Activated naive CD4-positive, alpha-beta T cell treated with anti-CD3 and anti-CD28 coated beads for 36 hours (primary cell): Measurements from ENCODE around the gene NUTM2B. TPM values are rescaled to one million over a fixed set of nuclear protein-coding genes. Genes with fewer than 3 reads are reported as not detected.
A peak's percentile ranks its signal among the peaks of the same experiment; 100 is the strongest.
"Not testable (repeated sequence)": the region's sequence is repeated elsewhere in the genome, so short reads cannot be mapped to it uniquely, and the experiment has no call there.

Experiments used
- CTCF ChIA-PET: fragments of 350-600 bp; sonication (Branson Sonifier 250); formaldehyde crosslinking; loops from one replicate; lab custom pipeline; 2021; ENCODE audit warnings: antibody characterized with exemption; lab: Charles Lee
- DNase-seq: peaks from one replicate; pipeline ENCODE4 v3.0.0-alpha.2; 2020
- H3K27ac Mint-ChIP-seq: one replicate; pipeline ENCODE4 v1.8.0; 2021; ENCODE audit warnings: mild to moderate bottlenecking, mixed read lengths
- H3K27me3 Mint-ChIP-seq: one replicate; pipeline ENCODE4 v1.8.0; 2021; ENCODE audit warnings: low read depth, mixed read lengths
- H3K36me3 Mint-ChIP-seq: one replicate; pipeline ENCODE4 v1.8.0; 2021; ENCODE audit warnings: low read depth, mixed read lengths
- H3K4me1 Mint-ChIP-seq: one replicate; pipeline ENCODE4 v1.8.0; 2021; ENCODE audit warnings: low read depth, mixed read lengths
- H3K4me3 Mint-ChIP-seq: one replicate; pipeline ENCODE4 v1.8.0; 2021; ENCODE audit warnings: mild to moderate bottlenecking, moderate library complexity, mixed read lengths
- H3K9me3 Mint-ChIP-seq: one replicate; pipeline ENCODE4 v1.8.0; 2021; ENCODE audit warnings: mixed read lengths
- intact Hi-C: fragments of 100-400 bp; cut with micrococcal nuclease; formaldehyde crosslinking; loops from one replicate; pipeline ENCODE4 v1.15.1; 2023
- total RNA-seq, 2 experiments: library from RNA; stranded (reverse); gene quantifications; one replicate each; pipeline ENCODE4 v1.2.3, GENCODE V29; 2021

NUTM2B gene
- total RNA-seq, 2 experiments from 2014 or later = 0.19 to 0.49 TPM

DNA sequence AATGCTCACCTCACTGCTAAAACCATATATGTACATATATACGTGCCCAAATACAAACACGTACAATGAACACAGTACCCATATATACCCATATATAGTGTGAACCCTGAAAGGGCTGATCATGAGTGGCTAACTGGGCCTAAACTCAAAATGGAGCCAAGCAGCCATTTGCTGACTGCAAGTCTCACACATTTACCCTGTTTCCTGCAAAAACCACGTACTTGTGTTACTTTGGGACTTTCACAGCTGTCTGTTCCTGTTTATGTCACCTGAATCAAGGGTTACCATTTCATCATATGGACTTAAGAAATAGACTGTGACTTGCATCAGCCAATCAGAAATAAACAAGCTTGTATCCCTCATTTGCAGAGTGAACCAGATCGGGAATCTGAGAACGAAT is 5.9 kb upstream of the NUTM2B start:
- H3K27me3 Mint-ChIP-seq, CTCF ChIA-PET, H3K27ac Mint-ChIP-seq, DNase-seq, H3K36me3 Mint-ChIP-seq, H3K4me3 Mint-ChIP-seq, intact Hi-C loops, H3K4me1 Mint-ChIP-seq, H3K9me3 Mint-ChIP-seq: not testable (repeated sequence)

DNA sequence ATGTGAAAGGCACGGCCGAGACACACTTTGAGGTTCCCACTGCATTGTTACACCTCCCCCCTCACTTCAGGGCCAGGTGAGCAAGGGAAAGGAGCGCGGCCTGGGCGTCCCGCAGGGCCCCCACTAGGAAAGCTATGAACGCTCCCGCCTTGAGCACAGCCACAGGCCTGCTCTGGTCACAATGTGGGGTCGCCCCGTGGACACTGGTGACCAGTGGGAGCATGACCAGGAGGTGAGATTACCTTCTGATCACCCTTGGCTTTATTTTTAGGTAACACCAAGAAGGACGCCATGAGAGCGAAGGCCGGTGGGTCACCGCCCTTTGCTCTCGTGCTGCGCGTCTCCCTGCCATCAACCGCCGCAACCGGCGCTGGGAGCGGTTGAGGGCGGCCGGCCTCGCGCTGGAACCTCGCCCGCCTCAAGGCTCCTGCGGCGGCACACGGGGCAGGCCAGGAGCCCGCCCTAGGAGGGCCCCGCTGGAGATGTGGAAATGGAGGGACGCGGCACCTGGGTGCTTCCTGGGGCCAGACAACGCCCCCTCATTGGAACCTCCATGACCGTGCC is 2.6 kb upstream of the NUTM2B start:
- H3K36me3 Mint-ChIP-seq, intact Hi-C loops, H3K4me3 Mint-ChIP-seq, DNase-seq, H3K27me3 Mint-ChIP-seq, H3K9me3 Mint-ChIP-seq, H3K4me1 Mint-ChIP-seq, CTCF ChIA-PET, H3K27ac Mint-ChIP-seq: not testable (repeated sequence)

GRCh38 chr10:79707017-79707416 is 4.0 kb downstream of the NUTM2B start:
- H3K27ac Mint-ChIP-seq, intact Hi-C loops, H3K4me1 Mint-ChIP-seq, H3K4me3 Mint-ChIP-seq, H3K9me3 Mint-ChIP-seq, CTCF ChIA-PET, H3K27me3 Mint-ChIP-seq, DNase-seq, H3K36me3 Mint-ChIP-seq: not testable (repeated sequence)

GRCh38 chr10:79714976-79715375 is 11.9 kb downstream of the NUTM2B start:
- H3K27ac Mint-ChIP-seq, DNase-seq, CTCF ChIA-PET, H3K4me1 Mint-ChIP-seq, H3K9me3 Mint-ChIP-seq, intact Hi-C loops, H3K4me3 Mint-ChIP-seq, H3K36me3 Mint-ChIP-seq, H3K27me3 Mint-ChIP-seq: not testable (repeated sequence)

GRCh38 chr10:79716917-79717579 is 14.0 kb downstream of the NUTM2B start:
- DNase-seq, H3K4me1 Mint-ChIP-seq, H3K27ac Mint-ChIP-seq, CTCF ChIA-PET, H3K9me3 Mint-ChIP-seq, H3K4me3 Mint-ChIP-seq, intact Hi-C loops, H3K36me3 Mint-ChIP-seq, H3K27me3 Mint-ChIP-seq: not testable (repeated sequence)

DNA sequence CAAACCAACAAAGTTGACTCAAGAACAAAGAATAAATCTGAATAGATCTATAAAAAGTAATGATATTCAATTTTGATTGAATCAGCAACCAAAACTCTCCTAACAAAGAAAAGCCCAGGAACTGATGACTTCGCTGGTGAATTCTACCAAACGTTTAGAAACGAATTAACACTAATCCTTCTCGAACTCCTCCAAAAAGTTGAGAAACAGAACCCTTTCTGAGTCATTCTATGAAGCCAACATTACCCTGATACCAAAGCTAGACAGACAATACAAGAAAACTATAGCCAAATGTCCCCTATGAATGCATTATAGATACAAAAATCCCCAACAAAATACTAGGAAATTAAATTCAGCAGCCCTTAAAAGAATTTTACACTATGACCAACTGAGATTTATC is 17.0 kb downstream of the NUTM2B start:
- intact Hi-C loops, H3K27me3 Mint-ChIP-seq, H3K4me3 Mint-ChIP-seq, H3K36me3 Mint-ChIP-seq, CTCF ChIA-PET, DNase-seq, H3K9me3 Mint-ChIP-seq, H3K4me1 Mint-ChIP-seq, H3K27ac Mint-ChIP-seq: not testable (repeated sequence)

DNA sequence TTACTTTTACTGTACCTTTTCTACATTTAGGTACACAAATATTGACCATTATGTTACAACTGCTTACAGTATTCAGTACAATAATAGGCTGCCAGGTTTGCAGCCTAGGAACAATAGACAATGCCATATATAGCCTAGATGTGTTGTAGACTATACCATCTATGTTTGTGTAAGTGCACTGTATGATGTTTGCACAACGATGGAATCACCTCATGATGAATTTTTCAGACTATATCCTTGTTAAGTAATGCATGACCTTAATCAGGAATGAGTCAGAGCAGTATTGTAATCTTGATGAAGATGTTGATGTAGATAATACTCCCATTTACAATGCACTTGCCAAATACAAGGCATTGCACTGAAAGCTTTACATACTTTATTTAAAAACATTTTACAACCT is 23.6 kb downstream of the NUTM2B start:
- H3K36me3 Mint-ChIP-seq, H3K27ac Mint-ChIP-seq, DNase-seq, H3K9me3 Mint-ChIP-seq, H3K4me1 Mint-ChIP-seq, H3K27me3 Mint-ChIP-seq, CTCF ChIA-PET, intact Hi-C loops, H3K4me3 Mint-ChIP-seq: not testable (repeated sequence)

DNA sequence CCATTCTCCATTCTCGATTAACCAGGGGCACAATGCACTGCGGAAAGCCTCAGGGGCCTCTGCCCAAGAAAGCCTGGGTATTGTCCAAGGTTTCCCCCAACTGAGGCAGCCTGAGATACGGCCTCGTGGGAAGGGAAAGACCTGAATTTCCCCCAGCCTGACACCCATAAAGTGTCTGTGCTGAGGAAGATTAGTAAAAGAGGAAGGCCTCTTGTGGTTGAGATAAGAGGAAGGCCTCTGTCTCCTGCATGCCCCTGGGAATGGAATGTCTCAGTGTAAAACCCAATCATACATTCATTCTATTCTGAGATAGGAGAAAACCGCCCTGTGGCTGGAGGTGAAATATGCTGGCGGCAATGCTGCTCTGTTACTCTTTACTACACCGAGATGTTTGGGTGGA is 41.8 kb downstream of the NUTM2B start:
- peaks cover 11% of the 10 kb centered on the region for H3K36me3 Mint-ChIP-seq
- H3K4me3 Mint-ChIP-seq, H3K9me3 Mint-ChIP-seq, H3K27me3 Mint-ChIP-seq, intact Hi-C loops, H3K27ac Mint-ChIP-seq, H3K4me1 Mint-ChIP-seq, DNase-seq, CTCF ChIA-PET: not testable (repeated sequence)

DNA sequence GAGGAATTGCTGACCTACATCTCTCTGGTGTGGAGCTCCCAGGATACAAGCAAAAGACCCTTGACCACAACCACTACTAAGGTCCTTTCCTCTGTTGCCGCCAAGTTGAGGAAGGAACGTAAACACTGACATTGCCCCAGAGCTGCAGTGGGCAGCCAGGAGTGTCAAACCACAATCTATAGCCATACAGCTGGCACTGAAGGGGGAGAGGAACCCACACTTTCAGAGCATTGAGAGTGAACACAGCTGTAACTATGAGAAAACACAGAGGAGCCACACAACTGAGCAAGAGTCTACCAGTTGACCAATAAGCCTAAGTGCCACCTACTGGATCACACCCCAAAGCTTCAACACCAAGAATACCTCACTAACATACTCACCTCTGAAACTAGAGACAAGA is 45.5 kb downstream of the NUTM2B start:
- DNase-seq, intact Hi-C loops, CTCF ChIA-PET, H3K9me3 Mint-ChIP-seq, H3K4me3 Mint-ChIP-seq, H3K27ac Mint-ChIP-seq, H3K27me3 Mint-ChIP-seq: not testable (repeated sequence)
- Mint-ChIP-seq H3K4me1 (peaks cover 12% of the 10 kb centered on the region), H3K36me3 (peaks cover 15% of the 10 kb centered on the region)

DNA sequence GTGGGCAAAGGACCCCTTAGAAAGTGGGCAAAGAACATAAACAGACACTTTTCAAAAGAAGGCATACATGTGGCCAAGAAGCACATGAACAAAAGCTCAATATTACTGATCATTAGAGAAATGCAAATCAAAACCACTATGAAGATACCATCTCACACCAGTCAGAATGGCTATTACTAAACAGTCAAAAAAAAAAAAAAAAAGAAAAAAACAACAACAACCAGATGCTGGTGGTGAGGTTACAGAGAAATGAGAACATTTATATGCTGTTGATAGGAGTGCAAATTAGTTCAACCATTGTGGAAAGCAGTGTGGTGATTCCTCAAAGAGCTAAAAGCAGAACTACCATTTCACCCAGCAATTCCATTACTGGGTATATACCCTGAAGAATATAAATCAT is 50.6 kb downstream of the NUTM2B start:
- H3K4me1 Mint-ChIP-seq = peaks cover 13% of the 10 kb centered on the region
- peaks cover 11% of the 10 kb centered on the region for H3K36me3 Mint-ChIP-seq
- H3K4me3 Mint-ChIP-seq, DNase-seq, intact Hi-C loops, H3K27ac Mint-ChIP-seq, CTCF ChIA-PET, H3K27me3 Mint-ChIP-seq, H3K9me3 Mint-ChIP-seq: not testable (repeated sequence)

- H3K4me1 Mint-ChIP-seq, H3K4me3 Mint-ChIP-seq, intact Hi-C loops, H3K27me3 Mint-ChIP-seq, H3K9me3 Mint-ChIP-seq, H3K27ac Mint-ChIP-seq, CTCF ChIA-PET: not testable (repeated sequence)
- peak; percentile 27 for DNase-seq
- H3K36me3 Mint-ChIP-seq = peaks cover 19% of the 10 kb centered on the region
These were observed 55.4 kb downstream of the NUTM2B start for GRCh38 chr10:79758297-79758993.
